Stimulated activated CD8-positive, alpha-beta memory T cell treated with anti-CD3 and anti-CD28 coated beads, Interleukin-15, amount 100 ng/mL, for 1 hour (primary cell): Measurements from ENCODE around the gene CTXN2.

Source experiments
- DNase-seq: peaks from one replicate; pipeline ENCODE4 v3.0.0-alpha.2; 2020; ENCODE audit warnings: low read depth

The CTXN2 gene

GRCh38 chr15:48191574-48192225 lies at the start of gene CTXN2:
TSS of gene CTXN2 (plus strand) at chr15:48191665. CDS start at chr15:48201301, 9,636 bp downstream.
- DNase-seq = no peak

GRCh38 chr15:48143856-48144255 lies 47.6 kb upstream of the CTXN2 start:
- no peak for DNase-seq

GRCh38 chr15:48144889-48145288 lies 46.6 kb upstream of the CTXN2 start:
- no peak for DNase-seq

- DNase-seq = no peak
These were observed 45.5 kb upstream of the CTXN2 start for GRCh38 chr15:48145923-48146322.

GRCh38 chr15:48147358-48147757 lies 44.1 kb upstream of the CTXN2 start:
- DNase-seq = no peak

GRCh38 chr15:48149858-48150257 lies 41.6 kb upstream of the CTXN2 start:
- no peak for DNase-seq

- DNase-seq = no peak
These were observed 37.9 kb upstream of the CTXN2 start for GRCh38 chr15:48153526-48153925.

- DNase-seq = no peak
These were observed 22.8 kb upstream of the CTXN2 start for GRCh38 chr15:48168616-48169015.

- no peak for DNase-seq
These were observed 20.5 kb upstream of the CTXN2 start for GRCh38 chr15:48170981-48171380.

- DNase-seq = no peak
These were observed 16.3 kb upstream of the CTXN2 start for GRCh38 chr15:48175126-48175525.

- DNase-seq = no peak
These were observed 15.4 kb upstream of the CTXN2 start for GRCh38 chr15:48176112-48176511.

GRCh38 chr15:48176957-48177356 lies 14.5 kb upstream of the CTXN2 start:
- no peak for DNase-seq

- DNase-seq = no peak
These were observed 14.1 kb upstream of the CTXN2 start for GRCh38 chr15:48177383-48177765.

GRCh38 chr15:48177766-48178647 lies 13.5 kb upstream of the CTXN2 start, which contains the start of gene MYEF2:
TSS of gene MYEF2 (minus strand) at chr15:48178295. CDS start at chr15:48178237, 58 bp downstream.
- peak; percentile 49 for DNase-seq

- DNase-seq = no peak
These were observed 12.9 kb upstream of the CTXN2 start for GRCh38 chr15:48178648-48178931.

- DNase-seq = no peak
These were observed 8.7 kb upstream of the CTXN2 start for GRCh38 chr15:48182749-48183148.

- no peak for DNase-seq
These were observed 5.9 kb upstream of the CTXN2 start for GRCh38 chr15:48185529-48185928.

- DNase-seq = no peak
These were observed 5.2 kb upstream of the CTXN2 start for GRCh38 chr15:48186271-48186670.

GRCh38 chr15:48190932-48191573 lies 412 bp upstream of the CTXN2 start:
- peak; percentile 1 for DNase-seq

GRCh38 chr15:48202068-48202467 lies 10.6 kb downstream of the CTXN2 start:
- no peak for DNase-seq

GRCh38 chr15:48205981-48206380 lies 14.5 kb downstream of the CTXN2 start, which contains the start of gene SLC12A1:
TSS of gene SLC12A1 (plus strand) at chr15:48206302. CDS start at chr15:48207720, 1,418 bp downstream.
- DNase-seq = no peak

- no peak for DNase-seq
These were observed 29.8 kb downstream of the CTXN2 start for GRCh38 chr15:48221261-48221660.

- no peak for DNase-seq
These were observed 30.4 kb downstream of the CTXN2 start for GRCh38 chr15:48221885-48222284.
